NOMO-1 treated with DMSO at 0.1 percent for 48 hours (cell line): ENCODE results near the gene SPAG6.
"Not testable (repeated sequence)": the region's sequence is repeated elsewhere in the genome, so short reads cannot be mapped to it uniquely, and the experiment has no call there.

Source experiments
- DNase-seq: peaks from one replicate; lab custom pipeline; 2025; ENCODE audit not compliant: unreplicated experiment; lab: John Stamatoyannopoulos, UW

Gene SPAG6

DNA sequence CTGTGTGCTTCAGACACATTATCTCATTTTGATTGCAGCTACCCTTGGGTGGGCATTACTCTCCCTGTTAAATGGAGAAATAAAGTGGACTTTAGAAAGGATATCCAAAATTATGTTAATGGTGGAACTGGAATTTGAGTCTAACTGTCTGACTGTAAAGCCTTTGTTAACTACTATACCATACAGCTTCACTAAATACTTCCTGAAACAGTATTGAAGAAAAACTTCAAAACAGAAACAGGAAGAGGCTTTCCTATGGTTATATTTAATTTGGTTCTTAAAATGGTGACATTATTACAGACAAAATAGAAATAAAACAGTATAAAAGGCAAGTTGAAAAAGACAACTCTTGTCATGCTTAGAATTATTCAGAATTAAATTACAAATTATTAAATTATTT lies 25.0 kb downstream of the SPAG6 start:
- DNase-seq, result peak; percentile 57

DNA sequence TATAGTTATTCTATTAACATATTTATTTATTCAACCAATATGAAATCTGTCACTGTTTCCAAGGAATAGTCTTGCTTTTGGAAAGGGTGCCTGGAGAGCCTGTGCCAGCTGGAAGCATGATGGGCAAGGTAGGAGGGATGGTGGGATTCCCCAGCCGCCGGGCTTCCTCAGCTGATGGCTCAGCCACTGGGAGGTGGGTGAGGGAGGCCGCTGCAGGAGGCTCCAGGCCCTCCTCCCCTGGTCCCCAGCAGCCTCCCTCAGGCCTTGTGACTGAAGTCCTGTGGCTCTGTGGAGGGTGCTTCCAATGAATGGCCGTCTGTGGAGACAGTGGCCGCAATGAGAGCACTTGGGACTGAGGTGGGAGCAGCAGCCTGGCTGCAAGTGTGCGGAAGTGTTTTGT lies 27.0 kb downstream of the SPAG6 start:
- no peak for DNase-seq

DNA sequence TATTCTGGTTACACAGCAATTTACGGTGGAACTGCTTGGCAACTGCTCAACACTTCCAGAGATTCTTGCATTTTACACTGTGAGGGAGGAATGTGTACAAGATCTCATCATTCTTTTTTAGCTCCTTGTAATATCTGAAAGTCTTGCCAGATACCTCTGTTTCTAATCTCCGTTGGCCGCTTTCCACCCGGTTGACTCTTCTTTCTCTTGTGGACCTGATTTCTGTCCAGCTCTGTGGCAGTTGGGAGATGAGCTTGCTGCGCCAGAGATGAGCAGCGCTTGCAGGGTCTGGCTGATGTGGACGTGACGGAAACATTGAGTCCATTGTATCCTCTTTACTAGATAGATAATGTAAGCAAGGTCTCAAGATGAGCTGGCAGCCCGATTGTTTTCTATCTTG lies 27.6 kb downstream of the SPAG6 start:
- no peak for DNase-seq

DNA sequence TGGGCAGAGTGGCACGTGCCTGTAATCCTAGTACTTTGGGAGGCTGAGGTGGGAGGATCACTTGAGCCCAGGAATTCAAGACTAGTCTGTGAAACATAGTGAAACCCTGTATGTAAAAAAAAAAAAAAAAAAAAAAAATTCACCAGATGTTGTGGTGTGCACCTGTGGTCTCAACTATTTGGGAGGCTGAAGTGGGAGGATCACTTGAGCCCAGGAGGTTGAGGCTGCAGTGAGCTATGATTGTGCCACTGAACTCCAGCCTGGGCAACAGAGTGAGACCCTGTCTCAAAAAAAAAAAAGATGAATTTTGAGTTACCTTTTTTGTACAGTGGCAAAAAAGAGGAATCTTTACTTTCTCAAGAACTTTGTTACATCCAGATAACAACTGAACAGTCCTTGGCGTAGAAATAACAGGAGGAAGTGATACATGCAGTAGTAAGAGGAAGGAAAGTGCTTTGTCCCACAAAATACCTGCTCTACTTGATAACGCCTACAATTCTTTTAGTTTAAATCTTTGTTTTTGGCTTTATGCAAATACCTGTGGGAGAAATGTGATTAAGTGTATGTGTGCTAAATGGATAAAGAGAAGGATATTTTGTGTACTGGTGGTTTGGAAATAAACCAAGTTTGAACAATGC lies 29.3 kb downstream of the SPAG6 start:
- DNase-seq, result peak; percentile 54

DNA sequence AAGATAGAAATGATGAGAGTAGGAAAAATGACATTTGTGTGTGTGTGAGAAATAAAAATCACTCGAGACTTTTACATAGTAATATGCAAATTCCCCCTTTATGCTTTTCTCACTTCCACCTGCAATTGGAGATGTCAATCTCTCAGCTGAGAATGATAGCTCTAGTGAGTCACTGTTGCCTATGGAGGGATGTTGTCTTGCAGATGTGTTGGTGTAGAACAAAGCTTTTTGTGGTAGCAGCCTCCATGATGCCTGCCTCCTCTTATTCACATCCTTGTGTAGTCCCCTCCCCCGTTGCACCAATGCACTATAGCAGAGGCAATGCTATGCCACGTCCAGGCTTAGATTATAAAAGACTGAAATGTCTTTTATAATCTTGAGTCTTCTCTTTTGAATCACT lies 33.8 kb downstream of the SPAG6 start:
- DNase-seq, result no peak

DNA sequence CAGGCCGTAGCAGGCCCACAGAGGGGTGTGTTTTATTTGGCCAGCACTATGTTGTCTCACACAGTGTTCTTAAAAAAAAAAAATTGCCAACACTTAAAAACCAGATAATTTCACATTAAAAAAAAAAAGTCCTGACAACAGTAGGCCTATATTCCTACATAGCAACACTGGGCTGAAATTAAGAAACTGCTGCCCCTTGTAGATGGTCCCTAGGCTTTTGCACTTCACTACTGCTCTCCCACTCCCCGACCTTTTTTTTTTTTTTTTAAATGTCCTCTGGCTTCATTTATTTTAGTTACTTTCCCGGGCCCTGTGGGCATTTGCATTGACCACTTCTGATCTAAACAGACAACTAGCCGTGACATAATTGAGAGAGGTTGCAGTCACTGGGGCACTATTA lies 36.0 kb downstream of the SPAG6 start:
- no peak for DNase-seq

DNA sequence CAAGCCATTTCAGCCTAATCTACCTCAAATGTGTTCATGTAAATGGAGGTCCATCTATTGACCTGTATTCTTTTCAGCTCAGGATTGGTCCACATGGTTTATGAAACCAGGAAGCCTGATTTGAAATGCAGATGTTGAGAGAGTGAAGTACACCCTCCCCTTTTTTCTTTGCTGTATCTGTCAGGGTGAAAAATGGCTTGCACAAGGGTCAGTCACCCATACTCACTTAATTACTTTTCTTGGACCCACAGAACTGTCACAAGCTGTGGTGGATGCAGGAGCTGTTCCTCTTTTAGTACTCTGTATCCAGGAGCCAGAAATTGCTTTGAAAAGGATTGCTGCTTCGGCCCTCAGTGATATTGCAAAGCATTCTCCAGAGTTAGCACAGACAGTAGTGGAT lies 41.2 kb downstream of the SPAG6 start:
- peak; percentile 86 for DNase-seq

DNA sequence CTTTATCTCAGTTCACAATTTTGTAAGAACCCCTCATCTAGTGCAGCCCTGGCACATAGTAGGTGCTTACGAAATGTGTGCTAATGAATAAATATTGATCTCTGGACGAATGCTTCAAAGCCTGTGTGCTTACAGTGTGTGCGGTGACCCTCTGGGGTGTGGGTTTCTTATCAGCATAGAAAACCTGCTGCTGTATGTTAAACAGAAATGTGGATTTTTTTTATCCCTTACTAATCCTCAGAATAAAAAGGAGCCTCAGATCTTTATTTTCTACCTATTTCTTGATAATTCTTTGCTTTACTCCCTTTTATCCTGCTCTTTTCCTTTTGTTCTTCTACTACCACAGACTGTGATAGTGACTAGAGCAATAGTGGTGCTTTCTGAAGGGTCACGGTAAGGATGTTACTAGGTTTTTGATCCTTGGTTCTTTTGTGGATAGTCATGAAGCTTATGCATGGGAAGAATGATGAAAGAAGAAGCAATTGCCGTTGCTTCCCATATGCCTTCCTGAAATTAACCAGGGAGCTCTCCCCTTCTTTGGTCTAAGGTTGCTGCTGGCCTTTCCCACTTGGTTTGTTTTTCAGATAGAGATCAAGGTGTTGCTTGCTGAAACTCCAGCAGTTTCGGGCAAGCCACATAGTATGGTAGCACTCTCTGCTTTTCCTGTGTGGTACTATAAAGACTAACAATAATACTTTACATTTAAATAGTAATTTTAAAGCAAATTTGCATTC lies 44.7 kb downstream of the SPAG6 start:
- no peak for DNase-seq

DNA sequence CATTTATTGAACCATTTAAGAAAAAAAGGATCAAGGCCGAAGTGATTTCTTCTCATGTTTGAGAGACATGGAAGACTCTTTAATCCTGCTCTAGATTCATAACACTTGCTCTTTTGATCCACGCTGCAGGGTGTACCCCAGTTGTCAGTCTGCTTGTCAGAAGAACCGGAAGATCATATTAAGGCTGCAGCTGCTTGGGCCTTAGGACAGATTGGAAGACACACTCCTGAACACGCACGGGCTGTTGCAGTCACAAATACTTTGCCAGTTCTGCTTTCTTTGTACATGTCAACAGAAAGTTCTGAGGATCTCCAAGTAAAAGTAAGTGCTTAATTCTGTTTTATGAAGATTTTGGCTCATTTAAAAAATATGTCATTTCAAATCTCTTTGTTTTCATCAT lies 46.3 kb downstream of the SPAG6 start:
- no peak for DNase-seq

GRCh38 chr10:22396195-22396594 lies 50.9 kb downstream of the SPAG6 start:
- not testable (repeated sequence) for DNase-seq

DNA sequence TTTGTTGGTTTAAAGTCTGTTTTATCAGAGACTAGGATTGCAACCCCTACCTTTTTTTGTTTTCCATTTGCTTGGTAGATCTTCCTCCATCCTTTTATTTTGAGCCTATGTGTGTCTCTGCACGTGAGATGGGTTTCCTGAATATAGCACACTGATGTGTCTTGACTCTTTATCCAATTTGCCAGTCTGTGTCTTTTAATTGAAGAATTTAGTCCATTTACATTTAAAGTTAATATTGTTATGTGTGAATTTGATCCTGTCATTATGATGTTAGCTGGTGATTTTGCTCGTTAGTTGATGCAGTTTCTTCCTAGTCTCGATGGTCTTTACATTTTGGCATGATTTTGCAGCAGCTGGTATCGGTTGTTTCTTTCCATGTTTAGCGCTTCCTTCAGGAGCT lies 61.6 kb downstream of the SPAG6 start:
- not testable (repeated sequence) for DNase-seq

DNA sequence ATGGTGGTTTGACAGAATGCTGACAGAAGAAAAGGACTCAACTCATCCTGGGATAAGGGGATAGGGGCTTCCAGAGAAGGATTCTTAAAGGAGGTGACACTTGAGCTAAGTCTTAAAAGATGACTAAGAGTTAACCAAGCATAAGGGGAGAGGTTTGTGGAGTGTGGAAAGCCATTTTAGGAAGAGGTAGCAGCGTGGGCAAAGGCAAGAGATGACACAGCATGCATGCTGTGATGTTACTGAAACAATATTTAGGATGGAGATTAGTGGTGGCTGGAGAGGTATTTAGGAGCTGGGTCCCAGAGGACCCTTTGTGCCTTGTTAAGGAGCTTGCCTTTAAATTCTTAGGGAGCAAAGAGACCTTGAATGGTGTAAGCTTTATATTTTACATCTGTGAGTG lies 65.1 kb downstream of the SPAG6 start:
- DNase-seq, result no peak

- no peak for DNase-seq
Observed at GRCh38 chr10:22410846-22411245, 65.5 kb downstream of the SPAG6 start.

DNA sequence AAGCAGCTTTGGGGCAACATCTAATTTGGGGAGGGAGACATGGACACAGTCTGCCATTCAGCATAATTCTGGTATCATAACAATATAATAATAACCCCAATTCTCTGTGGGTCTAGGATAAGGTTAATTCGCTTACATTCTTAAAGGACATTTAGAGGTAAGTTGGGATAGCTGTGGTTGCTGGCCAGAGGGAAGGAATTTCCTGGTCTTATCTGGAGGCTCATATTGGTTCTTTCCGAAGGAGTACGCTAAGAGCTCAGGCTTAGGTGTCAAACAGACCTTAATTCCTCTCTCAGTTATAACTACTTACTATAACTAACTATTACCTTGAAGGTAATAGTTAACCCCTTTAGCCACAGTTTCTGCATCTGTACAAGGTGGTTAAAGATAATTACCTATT lies 68.8 kb downstream of the SPAG6 start:
- DNase-seq, result no peak

GRCh38 chr10:22415072-22415471 lies 69.8 kb downstream of the SPAG6 start:
- no peak for DNase-seq

GRCh38 chr10:22417736-22418268 lies 72.5 kb downstream of the SPAG6 start:
- DNase-seq, result no peak

- no peak for DNase-seq
Observed at GRCh38 chr10:22420787-22421517, 75.7 kb downstream of the SPAG6 start.

DNA sequence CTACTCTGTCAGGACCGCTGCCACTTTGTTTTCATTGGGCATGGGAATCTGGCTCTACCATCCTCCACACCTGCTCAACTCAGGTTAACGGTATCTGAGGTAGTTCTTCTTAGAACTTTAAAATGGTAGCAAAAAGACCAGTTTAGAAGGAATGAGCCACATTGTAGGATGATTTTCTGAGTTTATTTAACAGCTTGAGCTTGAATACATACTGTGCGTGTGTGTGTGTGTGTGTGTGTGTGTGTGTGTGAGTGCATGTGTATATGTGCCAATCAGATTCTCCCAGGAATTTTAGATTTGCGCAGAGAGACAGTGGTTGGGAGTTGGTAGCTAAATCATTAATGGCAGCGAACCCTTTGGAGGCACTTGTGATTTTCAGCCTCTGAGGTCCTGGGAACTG lies 81.4 kb downstream of the SPAG6 start:
- no peak for DNase-seq

GRCh38 chr10:22427101-22427500 lies 81.8 kb downstream of the SPAG6 start:
- DNase-seq, result no peak

GRCh38 chr10:22427890-22428571 lies 82.7 kb downstream of the SPAG6 start:
- DNase-seq, result no peak

DNA sequence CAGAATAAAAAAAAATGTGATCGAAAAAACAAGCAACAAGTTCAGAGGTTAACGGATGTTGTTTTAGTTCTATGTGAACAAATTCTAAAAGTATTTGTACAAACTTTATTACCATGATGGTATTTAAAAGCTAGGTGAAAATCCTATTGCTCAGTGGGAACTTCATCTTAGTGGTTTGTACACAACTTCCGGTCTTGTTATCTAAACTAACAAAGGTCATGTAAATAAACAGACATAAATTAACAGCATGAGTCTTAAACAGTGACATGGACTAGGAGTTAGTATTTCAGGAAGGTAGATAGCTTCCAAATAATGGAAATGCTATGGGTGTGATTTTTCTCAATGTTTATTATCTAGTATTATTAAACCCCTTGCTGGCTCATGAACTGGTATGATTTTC lies 83.8 kb downstream of the SPAG6 start:
- no peak for DNase-seq
